HG03159 (cell line): Measurements from ENCODE around the gene MAP3K13.
A peak's percentile ranks its signal among the peaks of the same experiment; 100 is the strongest.

Source experiments
- ATAC-seq: cut with Tn5 transposase; IDR thresholded peaks from one replicate; pipeline ENCODE4 v1.9.1; 2021; ENCODE audit warnings: mild to moderate bottlenecking, moderate library complexity; ENCODE audit not compliant: unreplicated experiment

Gene MAP3K13

DNA sequence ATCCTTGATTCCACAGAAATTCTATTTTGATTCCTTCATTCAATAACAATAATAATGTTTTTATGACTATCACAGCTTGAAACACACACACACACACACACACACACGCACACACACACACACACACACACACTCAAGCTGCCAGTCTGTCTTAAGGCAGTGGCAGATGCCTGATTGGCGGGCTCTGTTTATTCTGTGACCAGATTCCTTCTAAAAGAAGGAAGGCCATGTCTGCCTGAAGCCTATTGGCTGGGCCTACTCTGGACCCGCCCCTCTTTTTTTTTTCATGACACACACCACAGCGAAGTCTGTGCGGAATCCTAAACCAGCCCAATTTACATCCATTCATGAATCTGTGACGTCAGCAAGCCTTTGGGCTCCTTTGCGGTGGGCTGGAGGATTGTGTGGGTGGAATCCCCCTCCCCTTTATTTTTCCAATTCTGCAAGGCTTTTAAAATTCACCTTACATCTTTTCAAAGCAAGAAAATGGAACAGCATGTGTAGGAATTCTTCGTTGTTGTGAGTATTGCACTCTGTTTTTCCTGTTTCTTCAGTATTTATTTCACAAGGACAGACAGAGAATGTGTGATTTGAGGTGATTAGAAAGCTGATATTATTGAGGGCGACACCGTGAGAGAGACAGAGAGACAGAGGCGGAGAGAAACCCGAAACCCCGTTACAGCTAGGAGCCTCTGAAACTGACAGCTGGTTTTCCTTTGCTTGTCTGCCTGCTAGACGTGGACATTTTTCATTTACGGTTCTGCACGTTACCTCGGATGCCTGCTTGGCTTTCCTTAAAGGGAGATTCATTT, at the start of gene MAP3K13:
MAP3K13 (plus strand) TSS at position 287 of the 812 bp plus-strand sequence. CDS start 65,446 bp downstream, outside the sequence.
- peak; percentile 97 for ATAC-seq

- ATAC-seq, result no peak
These were observed 49.2 kb upstream of the MAP3K13 start for GRCh38 chr3:185313693-185314246.

GRCh38 chr3:185316740-185317412, 46.1 kb upstream of the MAP3K13 start:
- no peak for ATAC-seq

GRCh38 chr3:185317674-185318073, 45.3 kb upstream of the MAP3K13 start:
- ATAC-seq, result no peak

DNA sequence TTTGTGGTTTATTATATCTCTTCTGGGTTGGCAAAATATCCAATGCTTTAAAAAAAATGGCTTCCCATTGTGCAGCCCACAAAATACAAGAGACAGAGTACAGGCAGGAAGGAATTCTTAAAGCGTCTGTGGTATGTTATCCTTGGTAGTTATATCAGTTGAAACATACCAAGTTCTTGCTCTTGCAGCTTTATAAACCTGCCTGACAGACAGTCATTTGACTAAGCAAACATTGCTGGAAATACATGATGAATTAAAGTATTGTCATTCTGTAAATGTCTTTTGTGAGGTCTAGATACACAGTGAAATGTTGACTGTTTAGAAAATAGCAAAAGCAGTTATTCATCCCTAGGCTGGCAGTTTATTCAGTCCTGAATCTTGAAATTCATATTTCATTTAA, 44.8 kb upstream of the MAP3K13 start:
- ATAC-seq, result no peak

- no peak for ATAC-seq
These were observed 43.1 kb upstream of the MAP3K13 start for GRCh38 chr3:185319801-185320200.

DNA sequence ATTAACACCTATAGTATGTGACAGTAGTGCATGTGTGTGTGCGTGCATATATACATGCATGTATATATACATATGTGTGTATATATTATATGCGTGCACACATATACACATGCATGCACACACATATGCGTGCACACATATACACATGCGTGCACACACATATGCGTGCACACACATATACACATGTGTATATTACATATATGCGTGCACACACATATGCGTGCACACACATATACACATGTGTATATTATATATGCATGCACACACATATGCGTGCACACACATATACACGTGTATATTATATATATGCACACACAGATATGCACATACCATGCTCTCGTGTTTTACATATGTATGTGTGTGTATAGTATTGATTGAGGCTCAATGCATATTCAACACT, 42.0 kb upstream of the MAP3K13 start:
- no peak for ATAC-seq

GRCh38 chr3:185322101-185322719, 40.7 kb upstream of the MAP3K13 start:
- ATAC-seq, result no peak

GRCh38 chr3:185325946-185326791, 36.8 kb upstream of the MAP3K13 start:
- no peak for ATAC-seq

DNA sequence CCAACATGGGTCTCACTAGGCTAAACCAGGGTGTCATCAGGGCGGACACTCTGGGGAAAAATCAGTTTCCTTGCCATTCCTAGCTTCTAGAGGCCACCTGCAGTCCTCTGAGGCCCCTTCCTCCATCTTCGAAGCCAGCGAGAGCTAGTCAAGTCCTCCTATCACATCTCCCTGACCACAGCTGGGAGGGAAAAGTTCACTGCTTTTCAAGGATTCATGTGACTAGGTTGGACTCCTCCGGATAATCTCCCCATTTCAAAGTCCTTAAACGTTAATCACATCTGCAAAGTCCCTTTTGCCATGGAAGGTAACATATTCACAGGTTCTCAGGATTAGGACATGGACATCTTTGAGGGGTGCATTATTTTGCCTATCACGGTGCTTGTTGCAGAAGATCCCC, 35.9 kb upstream of the MAP3K13 start:
- ATAC-seq, result no peak

DNA sequence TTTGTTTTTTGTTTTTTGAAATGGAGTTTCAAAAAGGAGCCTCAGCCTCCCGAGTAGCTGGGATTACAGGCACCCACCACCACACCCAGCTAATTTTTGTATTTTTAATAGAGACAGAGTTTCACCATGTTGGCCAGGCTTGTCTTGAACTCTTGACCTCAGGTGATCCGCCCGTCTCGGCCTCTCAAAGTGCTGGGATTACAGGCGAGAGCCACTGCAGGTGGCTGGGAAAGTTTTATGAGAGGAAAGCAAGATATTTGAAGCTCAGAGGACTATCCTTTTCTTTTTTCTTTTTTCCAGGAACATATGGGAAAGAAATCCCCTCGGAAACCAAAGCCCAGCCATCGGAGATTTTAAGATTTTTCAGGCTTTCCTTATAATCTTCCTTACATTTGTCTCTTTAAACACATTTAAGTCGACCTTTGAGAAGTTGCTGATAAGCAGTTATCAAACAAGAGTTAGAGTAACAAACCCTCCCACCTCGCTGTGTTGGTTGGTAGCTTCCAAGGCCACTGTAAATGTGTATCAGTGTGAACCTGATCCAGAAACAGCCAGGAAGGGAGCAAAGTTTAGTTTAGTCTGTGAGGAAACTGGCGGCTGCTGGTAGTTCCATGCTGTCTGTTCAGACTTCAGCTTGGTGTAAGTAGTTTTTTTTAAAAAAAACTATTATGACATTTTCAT, 34.5 kb upstream of the MAP3K13 start:
- ATAC-seq, result no peak

DNA sequence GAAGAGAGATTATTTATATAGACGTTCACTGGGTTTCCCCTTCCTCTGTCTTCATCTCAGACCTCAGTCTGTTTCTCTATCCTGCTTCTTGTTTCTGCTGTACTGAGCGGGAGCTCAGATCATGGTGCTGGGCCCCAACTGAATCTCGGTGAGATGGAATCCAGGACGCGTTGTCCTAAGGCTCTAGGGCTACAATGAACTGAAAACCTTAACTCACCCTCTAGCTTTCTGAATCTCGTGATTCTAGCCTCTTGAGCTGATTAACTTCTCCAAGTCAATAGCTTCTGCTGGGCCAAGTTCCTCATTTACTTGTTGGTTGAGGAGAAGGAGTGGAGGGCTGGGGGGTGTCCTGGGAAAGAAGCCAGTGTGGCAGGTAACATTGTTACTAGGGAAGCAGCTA, 32.7 kb upstream of the MAP3K13 start:
- ATAC-seq, result no peak

- ATAC-seq, result no peak
These were observed 32.3 kb upstream of the MAP3K13 start for GRCh38 chr3:185330644-185331043.

DNA sequence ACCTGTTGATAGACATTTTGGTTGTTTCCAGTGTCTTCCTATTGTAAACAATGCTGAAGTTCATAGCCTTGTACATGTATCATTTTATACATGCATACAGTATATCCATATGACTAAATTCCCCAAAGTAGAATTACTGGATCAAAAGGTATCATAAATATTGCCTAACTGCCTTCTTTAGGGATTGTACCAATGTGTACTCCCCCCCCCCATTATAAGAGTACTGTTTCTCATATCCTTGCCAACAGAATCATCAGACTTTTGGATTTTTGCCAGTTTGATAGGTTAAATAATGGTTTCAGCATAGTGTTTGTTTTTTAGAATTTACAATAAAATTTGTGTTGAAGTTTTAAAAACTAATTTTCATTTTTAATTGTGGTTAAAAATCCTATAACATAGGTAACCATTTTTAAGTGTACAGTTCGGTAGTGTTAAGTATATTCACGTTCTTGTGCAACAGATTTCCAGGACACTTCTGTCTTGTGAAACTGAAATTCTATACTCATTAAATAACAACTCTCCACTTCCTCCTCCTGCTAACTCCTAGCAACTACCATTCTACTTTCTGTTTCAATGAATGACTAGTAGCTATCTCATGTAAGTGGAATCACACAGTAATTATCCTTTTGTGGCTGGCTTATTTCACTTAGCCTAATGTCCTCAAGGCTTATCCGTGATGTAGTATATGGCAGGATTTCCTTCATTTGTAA, 30.8 kb upstream of the MAP3K13 start:
- ATAC-seq, result peak; percentile 99

GRCh38 chr3:185335799-185336198, 27.1 kb upstream of the MAP3K13 start:
- ATAC-seq, result no peak

DNA sequence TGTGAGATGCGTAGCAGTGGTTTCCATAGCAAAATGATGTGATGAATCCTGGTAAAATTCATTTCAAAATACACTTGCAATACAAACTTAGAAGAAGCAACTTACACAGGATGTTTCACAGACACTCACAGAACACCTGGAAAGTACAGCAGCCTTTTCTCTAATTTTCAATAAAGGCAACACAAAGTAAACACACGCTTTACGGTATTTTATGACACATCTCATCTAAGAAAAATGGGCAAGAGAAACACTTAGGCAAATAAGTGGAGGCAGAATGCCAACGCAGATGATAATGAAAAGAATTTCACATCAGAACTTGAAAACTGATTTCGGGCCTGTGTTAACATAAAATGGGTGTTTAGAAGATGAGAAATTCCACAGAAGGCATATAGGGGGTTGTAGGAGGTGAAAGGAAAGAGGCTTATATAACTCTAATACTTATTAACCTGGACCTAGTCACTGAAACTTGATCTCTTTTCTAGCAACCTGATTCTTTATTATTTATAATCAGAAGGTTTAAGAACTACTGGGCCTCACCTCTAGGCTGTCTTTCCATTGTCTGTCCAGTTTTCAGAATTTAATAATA, 25.6 kb upstream of the MAP3K13 start:
- no peak for ATAC-seq

DNA sequence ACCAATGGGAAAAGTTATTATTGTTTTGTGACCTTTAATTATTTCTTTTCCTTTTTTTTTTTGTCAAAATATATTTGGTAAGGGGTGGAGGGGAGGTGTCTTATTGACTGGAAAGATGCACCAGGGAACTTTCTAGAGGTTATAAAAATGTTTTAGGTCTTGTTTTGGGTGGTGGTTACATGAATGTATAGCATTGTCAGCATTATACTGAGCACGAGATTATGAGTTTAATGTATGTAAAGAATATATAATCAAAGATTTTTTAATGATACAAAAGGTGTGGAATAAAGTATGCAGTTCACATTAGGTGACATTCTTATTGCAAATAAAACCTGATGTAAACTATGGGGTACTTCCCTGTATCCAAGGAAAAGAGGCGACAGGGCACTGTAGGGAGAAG, 23.0 kb upstream of the MAP3K13 start:
- ATAC-seq, result no peak

DNA sequence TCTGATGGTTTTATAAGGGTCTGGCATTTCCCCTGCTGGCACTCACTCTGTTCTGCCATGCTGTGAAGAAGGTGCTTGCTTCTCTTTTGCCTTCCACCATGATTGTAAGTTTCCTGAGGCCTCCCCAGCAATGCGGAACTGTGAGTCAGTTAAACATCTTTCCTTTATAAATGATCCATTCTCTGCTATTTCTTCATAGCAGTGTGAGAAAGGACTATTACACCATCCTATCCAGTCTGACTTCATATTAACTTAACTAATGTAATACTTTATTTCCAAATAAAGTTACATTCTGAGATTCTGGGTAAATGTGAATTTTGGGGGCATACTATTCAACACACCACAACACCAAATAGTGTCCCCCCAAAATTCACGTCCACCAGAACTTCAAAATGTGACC, 22.2 kb upstream of the MAP3K13 start:
- no peak for ATAC-seq
